SK-N-SH (cell line): ENCODE measurements around the gene PODXL2.

Source experiments
- ELF1 ChIP-seq: IDR thresholded peaks from 2 replicates; pipeline ENCODE4 v1.4.0; 2012
- EP300 ChIP-seq, 2 experiments: IDR thresholded peaks; 2 replicates each; pipeline versions ENCODE4 v1.4.0 to v1.6.1; 2012; ENCODE audit warnings: borderline replicate concordance in 1 of 2, low read depth in 1 of 2, low read length in 1 of 2
- FOXM1 ChIP-seq: IDR thresholded peaks from 2 replicates; pipeline ENCODE4 v1.4.0; 2012; ENCODE audit warnings: low read depth, mild to moderate bottlenecking
- JUND ChIP-seq: IDR thresholded peaks from 2 replicates; pipeline ENCODE4 v1.4.0; 2012
- MAX ChIP-seq: IDR thresholded peaks from 2 replicates; pipeline ENCODE4 v1.4.0; 2012; ENCODE audit warnings: low read depth
- SMC3 ChIP-seq: IDR thresholded peaks from 2 replicates; pipeline ENCODE4 v1.6.1; 2012; ENCODE audit warnings: low read depth, low read length, improper control_type of control experiment
- YY1 ChIP-seq: IDR thresholded peaks from 2 replicates; pipeline ENCODE4 v1.4.0; 2012; ENCODE audit warnings: low read depth, mild to moderate bottlenecking
- ZBTB33 ChIP-seq: IDR thresholded peaks from 2 replicates; pipeline ENCODE4 v1.4.0; 2012; ENCODE audit warnings: low read depth, borderline replicate concordance
- TF ChIP-seq, protein P1 (sequence below): fragments of 200-600 bp; sonication (generic); IDR thresholded peaks from 2 replicates; pipeline ENCODE4 v1.6.1; 2017; ENCODE audit warnings: antibody characterized with exemption, mild to moderate bottlenecking, moderate library complexity
- TF ChIP-seq, protein P2 (sequence below): IDR thresholded peaks from 2 replicates; pipeline ENCODE4 v1.6.1; 2012; ENCODE audit warnings: mild to moderate bottlenecking, low read depth, low read length, moderate library complexity
- TF ChIP-seq, protein P3 (sequence below): fragments of 150-350 bp; IDR thresholded peaks from 2 replicates; pipeline ENCODE4 v1.6.1; 2017; ENCODE audit warnings: antibody characterized with exemption, low read length, low read depth, borderline replicate concordance

DNA sequence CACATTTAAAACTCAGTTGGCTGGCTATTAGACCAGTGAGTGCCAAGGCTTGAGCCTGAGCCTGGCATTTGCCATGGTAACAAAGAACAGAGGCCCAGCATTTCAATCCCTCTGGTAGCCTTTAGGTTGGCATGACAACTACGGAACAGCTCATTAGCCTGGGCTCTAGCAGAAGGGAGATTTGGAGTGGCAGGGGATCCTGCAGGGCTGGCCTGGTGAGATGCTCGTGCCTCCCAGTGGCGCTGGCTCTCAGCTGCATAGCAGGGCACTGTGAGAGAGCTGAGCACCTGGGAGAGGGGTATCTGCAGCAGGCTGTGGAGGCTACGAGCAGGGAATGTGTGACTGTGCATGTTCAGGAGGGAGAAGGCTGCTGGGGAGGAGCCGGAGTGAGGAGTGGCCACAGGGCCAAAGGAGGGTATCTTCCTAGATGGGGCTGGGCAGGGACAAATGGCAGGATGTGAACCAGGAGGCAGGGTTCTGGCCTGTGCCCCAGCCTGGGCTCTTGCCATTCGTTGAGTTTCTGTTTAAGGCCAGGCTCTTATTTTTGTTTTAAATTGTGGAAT is 38.2 kb downstream of the PODXL2 start:
- TF ChIP-seq, protein P1, sequence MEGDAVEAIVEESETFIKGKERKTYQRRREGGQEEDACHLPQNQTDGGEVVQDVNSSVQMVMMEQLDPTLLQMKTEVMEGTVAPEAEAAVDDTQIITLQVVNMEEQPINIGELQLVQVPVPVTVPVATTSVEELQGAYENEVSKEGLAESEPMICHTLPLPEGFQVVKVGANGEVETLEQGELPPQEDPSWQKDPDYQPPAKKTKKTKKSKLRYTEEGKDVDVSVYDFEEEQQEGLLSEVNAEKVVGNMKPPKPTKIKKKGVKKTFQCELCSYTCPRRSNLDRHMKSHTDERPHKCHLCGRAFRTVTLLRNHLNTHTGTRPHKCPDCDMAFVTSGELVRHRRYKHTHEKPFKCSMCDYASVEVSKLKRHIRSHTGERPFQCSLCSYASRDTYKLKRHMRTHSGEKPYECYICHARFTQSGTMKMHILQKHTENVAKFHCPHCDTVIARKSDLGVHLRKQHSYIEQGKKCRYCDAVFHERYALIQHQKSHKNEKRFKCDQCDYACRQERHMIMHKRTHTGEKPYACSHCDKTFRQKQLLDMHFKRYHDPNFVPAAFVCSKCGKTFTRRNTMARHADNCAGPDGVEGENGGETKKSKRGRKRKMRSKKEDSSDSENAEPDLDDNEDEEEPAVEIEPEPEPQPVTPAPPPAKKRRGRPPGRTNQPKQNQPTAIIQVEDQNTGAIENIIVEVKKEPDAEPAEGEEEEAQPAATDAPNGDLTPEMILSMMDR, result no peak
- no peak for TF ChIP-seq YY1
- TF ChIP-seq EP300 (IDR thresholded peaks at IDR 0.05; ENCODE audit: borderline replicate concordance in 1 of 2, low read depth in 1 of 2, low read length in 1 of 2), result no peak
- no peak for TF ChIP-seq ELF1
- no peak for TF ChIP-seq FOXM1
- TF ChIP-seq, protein P2, sequence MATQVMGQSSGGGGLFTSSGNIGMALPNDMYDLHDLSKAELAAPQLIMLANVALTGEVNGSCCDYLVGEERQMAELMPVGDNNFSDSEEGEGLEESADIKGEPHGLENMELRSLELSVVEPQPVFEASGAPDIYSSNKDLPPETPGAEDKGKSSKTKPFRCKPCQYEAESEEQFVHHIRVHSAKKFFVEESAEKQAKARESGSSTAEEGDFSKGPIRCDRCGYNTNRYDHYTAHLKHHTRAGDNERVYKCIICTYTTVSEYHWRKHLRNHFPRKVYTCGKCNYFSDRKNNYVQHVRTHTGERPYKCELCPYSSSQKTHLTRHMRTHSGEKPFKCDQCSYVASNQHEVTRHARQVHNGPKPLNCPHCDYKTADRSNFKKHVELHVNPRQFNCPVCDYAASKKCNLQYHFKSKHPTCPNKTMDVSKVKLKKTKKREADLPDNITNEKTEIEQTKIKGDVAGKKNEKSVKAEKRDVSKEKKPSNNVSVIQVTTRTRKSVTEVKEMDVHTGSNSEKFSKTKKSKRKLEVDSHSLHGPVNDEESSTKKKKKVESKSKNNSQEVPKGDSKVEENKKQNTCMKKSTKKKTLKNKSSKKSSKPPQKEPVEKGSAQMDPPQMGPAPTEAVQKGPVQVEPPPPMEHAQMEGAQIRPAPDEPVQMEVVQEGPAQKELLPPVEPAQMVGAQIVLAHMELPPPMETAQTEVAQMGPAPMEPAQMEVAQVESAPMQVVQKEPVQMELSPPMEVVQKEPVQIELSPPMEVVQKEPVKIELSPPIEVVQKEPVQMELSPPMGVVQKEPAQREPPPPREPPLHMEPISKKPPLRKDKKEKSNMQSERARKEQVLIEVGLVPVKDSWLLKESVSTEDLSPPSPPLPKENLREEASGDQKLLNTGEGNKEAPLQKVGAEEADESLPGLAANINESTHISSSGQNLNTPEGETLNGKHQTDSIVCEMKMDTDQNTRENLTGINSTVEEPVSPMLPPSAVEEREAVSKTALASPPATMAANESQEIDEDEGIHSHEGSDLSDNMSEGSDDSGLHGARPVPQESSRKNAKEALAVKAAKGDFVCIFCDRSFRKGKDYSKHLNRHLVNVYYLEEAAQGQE, result no peak
- TF ChIP-seq, protein P3, sequence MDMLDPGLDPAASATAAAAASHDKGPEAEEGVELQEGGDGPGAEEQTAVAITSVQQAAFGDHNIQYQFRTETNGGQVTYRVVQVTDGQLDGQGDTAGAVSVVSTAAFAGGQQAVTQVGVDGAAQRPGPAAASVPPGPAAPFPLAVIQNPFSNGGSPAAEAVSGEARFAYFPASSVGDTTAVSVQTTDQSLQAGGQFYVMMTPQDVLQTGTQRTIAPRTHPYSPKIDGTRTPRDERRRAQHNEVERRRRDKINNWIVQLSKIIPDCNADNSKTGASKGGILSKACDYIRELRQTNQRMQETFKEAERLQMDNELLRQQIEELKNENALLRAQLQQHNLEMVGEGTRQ, result no peak
- TF ChIP-seq ZBTB33, result no peak
- TF ChIP-seq SMC3, result no peak
- TF ChIP-seq MAX, result no peak
- TF ChIP-seq JUND, result no peak
